Hepatocyte (in vitro differentiated cells): ENCODE data around the gene SLC44A1.

Source experiments
- CTCF ChIP-seq: fragments of 200-600 bp; sonication (generic); IDR thresholded peaks from 2 replicates; pipeline ENCODE4 v1.5.1; 2016; ENCODE audit warnings: antibody characterized with exemption, mild to moderate bottlenecking; ENCODE audit not compliant: poor library complexity
- EZH2 ChIP-seq: fragments of 200-600 bp; sonication (generic); IDR thresholded peaks from 2 replicates; pipeline ENCODE4 v1.6.1; 2016; ENCODE audit warnings: antibody characterized with exemption, mild to moderate bottlenecking, borderline replicate concordance

- TF ChIP-seq CTCF, result no peak
- TF ChIP-seq EZH2, result no peak
These were observed 31.5 kb downstream of the SLC44A1 start for GRCh38 chr9:105275938-105276337.
